Activated B cell treated with CpG ODN at 0.5 μM for 24 hours (primary cell): ENCODE measurements around the gene GAST. TPM values are rescaled to one million over a fixed set of nuclear protein-coding genes. Genes with fewer than 3 reads are reported as not detected.

Experiments used
- ATAC-seq: fragments of 200-7000 bp; cut with Tn5 transposase; one replicate; pipeline ENCODE4 v1.10.0; 2021; ENCODE audit warnings: low read depth, mild to moderate bottlenecking, moderate library complexity
- CTCF ChIA-PET: fragments of 350-600 bp; sonication (Branson Sonifier 250); formaldehyde crosslinking; loops from one replicate; lab custom pipeline; 2021; ENCODE audit warnings: antibody characterized with exemption; lab: Charles Lee
- POLR2A ChIA-PET: fragments of 350-600 bp; sonication (Branson Sonifier 250); formaldehyde crosslinking; loops from one replicate; lab custom pipeline; 2021; ENCODE audit warnings: antibody characterized with exemption; lab: Charles Lee
- DNase-seq: peaks from one replicate; pipeline ENCODE4 v3.0.0; 2022
- H3K27ac Mint-ChIP-seq: one replicate; pipeline ENCODE4 v1.8.0; 2020; ENCODE audit warnings: mixed read lengths
- H3K27me3 Mint-ChIP-seq: one replicate; pipeline ENCODE4 v1.8.0; 2021; ENCODE audit warnings: mixed read lengths
- H3K36me3 Mint-ChIP-seq: one replicate; pipeline ENCODE4 v1.8.0; 2021; ENCODE audit warnings: low read depth, mixed read lengths
- H3K4me1 Mint-ChIP-seq: one replicate; pipeline ENCODE4 v1.8.0; 2021; ENCODE audit warnings: mixed read lengths
- H3K4me3 Mint-ChIP-seq: one replicate; pipeline ENCODE4 v1.8.0; 2020; ENCODE audit warnings: mild to moderate bottlenecking, mixed read lengths
- H3K9me3 Mint-ChIP-seq: one replicate; pipeline ENCODE4 v1.8.0; 2020; ENCODE audit warnings: mixed read lengths
- intact Hi-C: fragments of 100-400 bp; cut with micrococcal nuclease; formaldehyde crosslinking; loops from one replicate; pipeline ENCODE4 v1.15.1; 2024
- total RNA-seq: library from RNA; stranded (reverse); gene quantifications from 2 replicates; pipeline ENCODE4 v1.2.3, GENCODE V29; 2022
- TF ChIP-seq, protein P1 (sequence below): fragments of 200-600 bp; IDR thresholded peaks from one replicate; pipeline ENCODE4 v1.8.0; 2022; ENCODE audit warnings: antibody characterized with exemption, mild to moderate bottlenecking

Gene GAST
- total RNA-seq, 1 donor from 2014 or later: not detected

DNA sequence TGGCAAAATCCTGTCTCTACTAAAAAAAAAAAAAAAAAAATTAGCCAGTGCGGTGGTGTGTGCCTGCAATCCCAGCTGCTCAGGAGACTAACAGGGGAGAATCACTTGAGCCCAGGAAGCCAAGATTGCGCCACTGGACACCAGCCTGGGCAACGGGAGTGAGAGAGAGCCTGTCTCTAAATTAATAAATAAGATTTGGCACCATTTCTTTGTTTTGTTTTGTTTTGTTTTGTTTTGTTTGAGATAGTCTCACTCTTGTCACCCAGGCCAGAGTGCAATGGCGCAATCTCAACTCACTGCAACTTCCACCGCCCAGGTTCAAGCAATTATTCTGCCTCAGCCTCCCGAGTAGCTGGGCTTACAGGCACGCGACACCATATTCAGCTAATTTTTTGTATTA, 9.4 kb upstream of the GAST start:
- CTCF ChIA-PET: no interaction called here
- H3K27ac Mint-ChIP-seq: no peak overlapping the region
- ATAC-seq (no peak), DNase-seq (no peak)
- TF ChIP-seq, protein P1, sequence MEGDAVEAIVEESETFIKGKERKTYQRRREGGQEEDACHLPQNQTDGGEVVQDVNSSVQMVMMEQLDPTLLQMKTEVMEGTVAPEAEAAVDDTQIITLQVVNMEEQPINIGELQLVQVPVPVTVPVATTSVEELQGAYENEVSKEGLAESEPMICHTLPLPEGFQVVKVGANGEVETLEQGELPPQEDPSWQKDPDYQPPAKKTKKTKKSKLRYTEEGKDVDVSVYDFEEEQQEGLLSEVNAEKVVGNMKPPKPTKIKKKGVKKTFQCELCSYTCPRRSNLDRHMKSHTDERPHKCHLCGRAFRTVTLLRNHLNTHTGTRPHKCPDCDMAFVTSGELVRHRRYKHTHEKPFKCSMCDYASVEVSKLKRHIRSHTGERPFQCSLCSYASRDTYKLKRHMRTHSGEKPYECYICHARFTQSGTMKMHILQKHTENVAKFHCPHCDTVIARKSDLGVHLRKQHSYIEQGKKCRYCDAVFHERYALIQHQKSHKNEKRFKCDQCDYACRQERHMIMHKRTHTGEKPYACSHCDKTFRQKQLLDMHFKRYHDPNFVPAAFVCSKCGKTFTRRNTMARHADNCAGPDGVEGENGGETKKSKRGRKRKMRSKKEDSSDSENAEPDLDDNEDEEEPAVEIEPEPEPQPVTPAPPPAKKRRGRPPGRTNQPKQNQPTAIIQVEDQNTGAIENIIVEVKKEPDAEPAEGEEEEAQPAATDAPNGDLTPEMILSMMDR: no peak
- H3K27me3 Mint-ChIP-seq: peaks cover 6% of the 10 kb centered on the region
- no peaks in the 10 kb centered on the region for H3K9me3 Mint-ChIP-seq
- H3K4me3 Mint-ChIP-seq: no peak overlapping the region
- H3K4me1 Mint-ChIP-seq: no peaks in the 10 kb centered on the region
- POLR2A ChIA-PET: interaction anchor here (0.6 kb wide), 1 partner anchor 10 kb away, joined by 3 read pairs; no protein-coding TSS in a partner anchor
- no peaks in the 10 kb centered on the region for H3K36me3 Mint-ChIP-seq
- intact Hi-C loops: no loop called here

DNA sequence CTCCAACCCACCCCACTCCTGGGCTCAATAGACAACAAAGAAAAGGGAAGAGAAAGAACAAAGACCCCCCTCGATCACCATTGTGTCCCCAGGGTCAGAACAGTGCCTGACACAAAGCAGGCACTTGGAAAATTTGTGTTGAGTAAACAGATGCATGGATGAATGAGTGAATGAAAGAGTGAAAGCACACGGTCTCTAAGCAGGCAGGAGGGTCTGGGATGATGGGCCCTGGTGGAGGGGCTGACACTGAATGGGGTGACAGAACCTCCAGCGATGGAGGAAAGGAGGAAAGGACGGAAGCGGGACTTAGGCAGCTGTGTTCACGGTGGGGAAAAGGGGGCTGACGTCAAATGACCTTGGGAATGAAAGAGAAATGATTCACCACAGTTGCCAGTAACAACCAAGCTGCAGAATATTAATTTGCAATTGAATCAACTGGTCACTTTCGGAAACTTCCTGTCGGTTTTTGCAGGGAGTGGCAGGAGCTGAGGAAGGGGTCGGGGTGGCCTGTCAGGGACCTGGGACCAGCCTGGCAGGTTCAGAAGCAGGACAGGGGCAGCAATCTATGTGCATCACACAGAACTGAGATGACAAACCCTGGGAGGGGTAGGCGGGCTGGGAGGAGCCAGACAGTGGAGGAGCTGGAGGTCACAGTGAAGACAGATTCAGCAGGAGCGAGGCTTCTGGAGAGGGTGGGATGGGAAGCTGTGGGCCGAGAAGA, 6.7 kb upstream of the GAST start:
- TF ChIP-seq, protein P1: no peak
- Mint-ChIP-seq H3K9me3 (no peaks in the 10 kb centered on the region), H3K27me3 (peaks cover 6% of the 10 kb centered on the region), H3K36me3 (no peaks in the 10 kb centered on the region), H3K4me1 (no peaks in the 10 kb centered on the region), H3K27ac (no peak overlapping the region), H3K4me3 (no peak overlapping the region)
- ChIA-PET POLR2A (interaction anchor here (0.6 to 1.7 kb wide), 5 partner anchors 10 to 56 kb away, joined by 3 to 6 read pairs (median 3); no protein-coding TSS in a partner anchor), CTCF (interaction anchor here (1.2 kb wide), 1 partner anchor 10 kb away, joined by 3 read pairs; no protein-coding TSS in a partner anchor)
- intact Hi-C loops: no loop called here
- ATAC-seq (no peak), DNase-seq (no peak)

DNA sequence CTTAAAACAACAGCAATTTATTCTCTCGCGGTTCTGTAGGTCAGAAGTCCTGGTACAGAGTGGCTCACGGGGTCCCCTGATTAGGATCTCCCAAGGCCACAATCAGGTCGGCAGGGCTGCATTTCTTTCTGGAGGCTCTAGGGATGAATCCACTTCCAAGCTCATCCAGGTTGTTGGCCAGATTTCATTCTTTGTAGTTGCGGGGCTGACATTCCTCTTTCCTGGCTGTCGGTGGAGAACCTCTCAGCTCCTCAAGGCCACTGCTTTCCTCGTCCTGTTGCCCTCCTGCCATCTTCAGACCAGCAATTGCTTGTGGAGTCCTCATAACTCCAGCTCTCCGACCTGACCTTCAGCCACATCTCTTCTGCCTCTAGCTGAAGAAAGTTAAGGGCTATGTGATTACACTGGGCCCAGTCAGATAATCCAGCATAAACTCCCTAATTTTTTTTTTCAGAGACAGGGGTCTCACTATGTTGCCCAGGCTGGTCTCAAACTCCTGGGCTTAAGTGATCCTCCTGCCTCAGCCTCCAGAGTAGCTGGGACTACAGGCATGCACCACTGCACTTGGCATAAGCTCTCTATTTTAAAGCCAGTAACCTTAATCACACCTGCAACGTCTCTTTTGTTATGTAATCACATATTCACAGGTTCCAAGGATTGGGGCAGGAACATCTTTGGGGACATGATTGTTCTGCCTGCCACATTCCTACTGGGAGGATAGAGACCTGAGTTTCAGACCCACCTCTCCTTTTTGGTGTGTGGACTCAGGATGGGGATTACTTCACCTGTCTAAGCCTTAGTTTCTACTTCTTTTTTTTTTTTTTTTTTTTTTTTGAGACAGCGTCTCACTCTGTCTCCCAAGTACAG, 4.1 kb upstream of the GAST start:
- H3K4me1 Mint-ChIP-seq: no peaks in the 10 kb centered on the region
- no peaks in the 10 kb centered on the region for H3K9me3 Mint-ChIP-seq
- ChIA-PET POLR2A (interaction anchor here (0.8 kb wide), 1 partner anchor 19 kb away, joined by 6 read pairs; the partner anchor contains the start of gene EIF1), CTCF (interaction anchor here (0.6 to 1.1 kb wide), 3 partner anchors 12 to 443 kb away, joined by 3 to 6 read pairs (median 3); no protein-coding TSS in a partner anchor)
- H3K27ac Mint-ChIP-seq: no peak overlapping the region
- intact Hi-C loops: no loop called here
- ATAC-seq: no peak
- H3K4me3 Mint-ChIP-seq: no peak overlapping the region
- H3K27me3 Mint-ChIP-seq: peaks cover 10% of the 10 kb centered on the region
- no peak for DNase-seq
- TF ChIP-seq, protein P1: no peak
- no peaks in the 10 kb centered on the region for H3K36me3 Mint-ChIP-seq

DNA sequence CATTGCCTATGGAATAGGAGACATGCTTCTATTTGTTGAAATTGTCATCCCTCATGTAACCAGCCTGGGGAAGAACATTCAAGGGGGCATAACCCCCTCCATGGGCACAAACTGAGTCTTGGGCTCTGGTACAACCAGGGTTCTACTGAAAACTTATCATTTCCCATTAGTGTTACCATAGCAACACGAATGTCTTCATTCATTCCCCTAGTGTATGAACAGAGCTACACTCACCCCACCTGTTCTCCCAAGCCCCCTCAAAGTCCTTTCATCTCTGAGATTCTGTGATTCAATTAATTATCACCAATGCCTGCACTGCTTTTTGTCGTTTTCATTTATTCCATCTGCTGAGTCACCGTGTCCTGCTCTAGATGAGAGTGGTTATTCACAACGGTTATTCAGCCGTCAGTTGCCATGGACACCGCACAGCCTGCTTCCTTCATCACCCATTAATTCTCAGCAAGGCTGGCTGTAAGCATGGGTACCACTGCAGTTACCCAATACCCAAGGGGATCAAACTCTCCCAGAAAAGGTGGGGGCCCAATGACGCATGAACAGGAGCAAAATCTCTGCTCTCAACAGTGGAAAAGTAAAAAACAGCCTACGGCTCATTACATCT, 1.6 kb upstream of the GAST start:
- TF ChIP-seq, protein P1: no peak
- ChIA-PET POLR2A (no interaction called here), CTCF (no interaction called here)
- Mint-ChIP-seq H3K27me3 (peaks cover 5% of the 10 kb centered on the region), H3K9me3 (no peaks in the 10 kb centered on the region), H3K27ac (no peak overlapping the region), H3K36me3 (no peaks in the 10 kb centered on the region), H3K4me3 (no peak overlapping the region), H3K4me1 (no peaks in the 10 kb centered on the region)
- intact Hi-C loops: no loop called here
- ATAC-seq (no peak), DNase-seq (no peak)
